K562 (cell line): Measurements from ENCODE around the gene SHANK1. TPM values are rescaled to one million over a fixed set of nuclear protein-coding genes. Genes with fewer than 3 reads are reported as not detected.

ENCODE experiments used
- BRCA1 ChIP-seq, 2 experiments: fragments of 450-650 bp in 1 of 2; sonication (generic) in 1 of 2; formaldehyde crosslinking in 1 of 2; IDR thresholded peaks; 2 replicates each; pipeline versions ENCODE4 v1.5.0 to v1.6.1; 2017 to 2020; ENCODE audit warnings: mild to moderate bottlenecking in 1 of 2, missing genetic modification reagents in 1 of 2
- ERF ChIP-seq: fragments of 450-650 bp; formaldehyde crosslinking; IDR thresholded peaks from 2 replicates; pipeline ENCODE4 v1.4.0; 2020; ENCODE audit warnings: mild to moderate bottlenecking, mixed read lengths
- FOXA1 ChIP-seq: fragments of 450-650 bp; IDR thresholded peaks from 2 replicates; pipeline ENCODE4 v1.6.1; 2016; ENCODE audit warnings: mild to moderate bottlenecking, borderline replicate concordance
- HMG20A ChIP-seq: fragments of 450-650 bp; formaldehyde crosslinking; conservative IDR thresholded peaks from 2 replicates; pipeline ENCODE4 v1.4.0; 2020; ENCODE audit warnings: mild to moderate bottlenecking, mixed read lengths
- JUN ChIP-seq, 2 experiments: sonication (generic) in 1 of 2; formaldehyde crosslinking in 1 of 2; IDR thresholded peaks; 2 replicates each; pipeline versions ENCODE4 v1.6.1 to v1.8.0; 2012 to 2022; ENCODE audit warnings: borderline replicate concordance in 2 of 2, mild to moderate bottlenecking in 2 of 2, improper control_type of control experiment in 1 of 2, low read depth in 1 of 2, low read length in 1 of 2, missing genetic modification reagents in 1 of 2
- KLF13 ChIP-seq: fragments of 450-650 bp; IDR thresholded peaks from 2 replicates; pipeline ENCODE4 v1.6.1; 2016; ENCODE audit warnings: missing genetic modification characterization, low read depth, mild to moderate bottlenecking, missing compliant biosample characterization, moderate library complexity, borderline replicate concordance
- MEF2A ChIP-seq: IDR thresholded peaks from 2 replicates; pipeline ENCODE4 v1.6.1; 2011; ENCODE audit warnings: low read depth, mild to moderate bottlenecking, low read length, moderate library complexity; ENCODE audit not compliant: control insufficient read depth
- MTA2 ChIP-seq: fragments of 450-650 bp; IDR thresholded peaks from 2 replicates; pipeline ENCODE4 v1.6.1; 2016; ENCODE audit warnings: low read depth
- NELFE ChIP-seq: IDR thresholded peaks from 2 replicates; pipeline ENCODE4 v1.6.1; 2011; ENCODE audit warnings: mild to moderate bottlenecking; ENCODE audit not compliant: insufficient read depth, insufficient read length
- POLR3G ChIP-seq: IDR thresholded peaks from 2 replicates; pipeline ENCODE4 v1.6.1; 2011; ENCODE audit not compliant: insufficient read length, insufficient replicate concordance; ENCODE audit errors: extremely low read depth
- RUNX1 ChIP-seq: sonication (generic); IDR thresholded peaks from 2 replicates; pipeline ENCODE4 v1.6.1; 2016; ENCODE audit warnings: antibody characterized with exemption, low read depth
- SAFB2 ChIP-seq: fragments of 200-400 bp; formaldehyde crosslinking; IDR thresholded peaks from 2 replicates; pipeline ENCODE4 v1.6.1; 2018; ENCODE audit warnings: borderline replicate concordance, low read length, low read depth, moderate library complexity; ENCODE audit not compliant: severe bottlenecking
- TEAD1 ChIP-seq, 2 experiments: fragments of 450-650 bp in 1 of 2; sonication (generic) in 1 of 2; formaldehyde crosslinking; IDR thresholded peaks; 2 replicates each; pipeline versions ENCODE4 v1.4.0 to v1.8.0; 2020 to 2022; ENCODE audit warnings: mild to moderate bottlenecking in 2 of 2, missing genetic modification reagents in 1 of 2
- TOE1 ChIP-seq, 2 experiments: fragments of 450-650 bp in 1 of 2; sonication (generic) in 1 of 2; formaldehyde crosslinking in 1 of 2; IDR thresholded peaks; 2 replicates each; pipeline versions ENCODE4 v1.7.1 to v1.8.0; 2016 to 2022; ENCODE audit warnings: borderline replicate concordance in 2 of 2, mild to moderate bottlenecking in 2 of 2, antibody characterized with exemption in 1 of 2, inconsistent platforms in 1 of 2, low read depth in 1 of 2, missing genetic modification reagents in 1 of 2, moderate library complexity in 1 of 2
- ZC3H4 ChIP-seq: sonication (generic); formaldehyde crosslinking; IDR thresholded peaks from 2 replicates; pipeline ENCODE4 v1.9.0; 2021; ENCODE audit warnings: missing genetic modification reagents, borderline replicate concordance
- ZNF347 ChIP-seq: fragments of 450-650 bp; formaldehyde crosslinking; IDR thresholded peaks from 2 replicates; pipeline ENCODE4 v1.4.0; 2020; ENCODE audit warnings: low read depth, mild to moderate bottlenecking, moderate library complexity
- ZNF57 ChIP-seq: fragments of 450-650 bp; formaldehyde crosslinking; IDR thresholded peaks from 2 replicates; pipeline ENCODE4 v1.4.0; 2020; ENCODE audit warnings: mild to moderate bottlenecking, moderate library complexity
- ZNF589 ChIP-seq: fragments of 200-800 bp; sonication (Bioruptor generic); IDR thresholded peaks from 2 replicates; pipeline ENCODE4 v1.6.1; 2016; ENCODE audit warnings: low read depth, missing genetic modification characterization, missing compliant biosample characterization
- polyA plus RNA-seq, 8 experiments: library from polyadenylated mRNA; depleted of rRNA in 4 of 8; stranded (reverse) in 5 of 8; unstranded in 3 of 8; fragments of >200 nt; fragmentation: Nextera tagmentation in 2 of 8; fragmentation: Illumina TruSeq in 1 of 8; extraction: Ambion mirVana in 2 of 8; extraction: Trizol in 1 of 8; gene quantifications; 2 replicates each; pipeline versions ENCODE4 v1.2.1 to v1.2.3, GENCODE V29; 2011 to 2014; ENCODE audit warnings: inconsistent platforms in 1 of 8, missing spikeins in 1 of 8
- total RNA-seq, 7 experiments: library from RNA; depleted of rRNA in 6 of 7; stranded (reverse); fragments of >200 nt in 6 of 7; fragmentation: Illumina TruSeq in 2 of 7; extraction: Trizol in 2 of 7; gene quantifications; 2 replicates each; pipeline versions ENCODE4 v1.2.1 to v1.2.3, GENCODE V29; 2011 to 2021; ENCODE audit warnings: low replicate concordance in 1 of 7
- TF ChIP-seq, protein P1 (sequence below): fragments of 250-450 bp; sonication (Bioruptor Pico); IDR thresholded peaks from 2 replicates; pipeline ENCODE4 v1.8.0; 2021; ENCODE audit warnings: borderline replicate concordance, mild to moderate bottlenecking, moderate library complexity; ENCODE audit not compliant: poor library complexity, severe bottlenecking
- TF ChIP-seq, protein P2 (sequence below): fragments of 450-650 bp; IDR thresholded peaks from one replicate; pipeline ENCODE4 v1.6.1; 2018; ENCODE audit warnings: mild to moderate bottlenecking, moderate library complexity; ENCODE audit not compliant: partially characterized antibody
- TF ChIP-seq, protein P3 (sequence below): fragments of 250-450 bp; sonication (Bioruptor Pico); IDR thresholded peaks from 2 replicates; pipeline ENCODE4 v1.8.0; 2022; ENCODE audit warnings: inconsistent platforms, mild to moderate bottlenecking, moderate library complexity, borderline replicate concordance

The SHANK1 gene
- total and polyA plus RNA-seq, 9 of the 15 experiments (the other 6 are each of a cell fraction or from before 2014, with no cell fraction given), result 0.33 to 1.3 (median 0.55) TPM; not detected in 2

DNA sequence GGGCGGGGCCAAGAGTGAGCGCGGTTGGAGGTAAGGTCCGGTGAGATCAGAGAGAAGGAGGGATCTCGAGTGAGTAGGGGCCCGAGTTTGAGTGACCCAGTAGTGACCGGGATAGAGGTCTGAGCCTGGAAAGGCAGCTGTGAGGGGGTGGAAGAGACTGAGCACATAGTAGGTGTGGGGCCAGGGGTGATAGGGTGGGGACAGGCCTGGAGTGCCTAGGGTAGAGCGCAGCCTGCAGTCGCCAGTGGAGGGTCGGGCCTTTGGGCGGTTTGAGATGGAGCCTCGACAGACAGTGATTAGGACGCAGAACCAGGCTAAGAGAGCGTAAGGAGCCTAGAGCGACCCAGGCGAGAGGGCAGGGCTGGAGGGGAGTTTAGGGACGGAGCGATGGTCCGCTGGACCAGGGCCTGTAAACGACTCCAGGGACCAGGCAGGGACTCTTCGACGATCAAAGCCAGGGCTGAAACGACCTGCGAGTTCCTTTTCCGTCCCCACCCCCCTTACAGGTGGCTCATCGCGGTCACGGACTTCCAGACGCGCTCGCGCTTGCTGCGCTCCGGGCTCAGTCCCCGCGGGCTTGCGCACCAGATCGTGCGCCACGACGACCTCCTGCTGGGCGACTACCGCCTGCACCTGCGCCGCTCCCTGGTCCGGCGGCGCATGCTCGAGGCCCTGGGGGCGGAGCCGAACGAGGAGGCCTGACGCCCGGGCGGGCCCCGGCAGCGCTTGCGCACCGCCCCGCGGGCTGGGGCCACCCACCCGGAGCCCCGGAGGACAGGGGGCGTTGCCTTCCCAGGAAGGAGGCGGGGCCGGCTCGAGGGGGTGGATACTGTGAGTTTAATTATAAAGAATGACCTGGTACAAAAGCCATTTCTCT, 60.9 kb downstream of the SHANK1 start (continued):
- TF ChIP-seq BRCA1 (IDR thresholded peaks at IDR 0.05), result no peak
- no peak for TF ChIP-seq BRCA1 (CRISPR knock-in tag; IDR thresholded peaks at IDR 0.05)
- TF ChIP-seq, protein P1, sequence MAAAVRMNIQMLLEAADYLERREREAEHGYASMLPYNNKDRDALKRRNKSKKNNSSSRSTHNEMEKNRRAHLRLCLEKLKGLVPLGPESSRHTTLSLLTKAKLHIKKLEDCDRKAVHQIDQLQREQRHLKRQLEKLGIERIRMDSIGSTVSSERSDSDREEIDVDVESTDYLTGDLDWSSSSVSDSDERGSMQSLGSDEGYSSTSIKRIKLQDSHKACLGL, result no peak
- TF ChIP-seq ZNF57 (CRISPR knock-in tag), result 0 out of 2 replicates have a peak, but pooled peaks have one; percentile 16
- TF ChIP-seq TEAD1 (CRISPR knock-in tag; IDR thresholded peaks at IDR 0.05), result peak; percentile 53 to 77; a peak in 2 of 4 replicates
- TF ChIP-seq ZNF589, result 0 out of 2 replicates have a peak, but pooled peaks have one; percentile 48
- peak; percentile 99; the same call in 1 of the 2 replicates for TF ChIP-seq ZC3H4
- TF ChIP-seq POLR3G, result no peak
- TF ChIP-seq ERF, result peak; percentile 91
- TF ChIP-seq KLF13, result 0 out of 2 replicates have a peak, but pooled peaks have one; percentile 45
- TF ChIP-seq MTA2, result no peak
- TF ChIP-seq FOXA1, result no peak
- TF ChIP-seq JUN (IDR thresholded peaks at IDR 0.05; ENCODE audit: borderline replicate concordance, low read depth, low read length), result no peak
- TF ChIP-seq JUN (CRISPR knock-in tag; IDR thresholded peaks at IDR 0.05; ENCODE audit: borderline replicate concordance), result 0 out of 2 replicates have a peak, but pooled peaks have one; percentile 20
- peak; percentile 38; the same call in 1 of the 2 replicates for TF ChIP-seq MEF2A
- TF ChIP-seq ZNF347 (CRISPR knock-in tag), result no peak
- TF ChIP-seq, protein P2, sequence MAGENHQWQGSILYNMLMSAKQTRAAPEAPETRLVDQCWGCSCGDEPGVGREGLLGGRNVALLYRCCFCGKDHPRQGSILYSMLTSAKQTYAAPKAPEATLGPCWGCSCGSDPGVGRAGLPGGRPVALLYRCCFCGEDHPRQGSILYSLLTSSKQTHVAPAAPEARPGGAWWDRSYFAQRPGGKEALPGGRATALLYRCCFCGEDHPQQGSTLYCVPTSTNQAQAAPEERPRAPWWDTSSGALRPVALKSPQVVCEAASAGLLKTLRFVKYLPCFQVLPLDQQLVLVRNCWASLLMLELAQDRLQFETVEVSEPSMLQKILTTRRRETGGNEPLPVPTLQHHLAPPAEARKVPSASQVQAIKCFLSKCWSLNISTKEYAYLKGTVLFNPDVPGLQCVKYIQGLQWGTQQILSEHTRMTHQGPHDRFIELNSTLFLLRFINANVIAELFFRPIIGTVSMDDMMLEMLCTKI, result no peak
- TF ChIP-seq RUNX1, result no peak
- TF ChIP-seq HMG20A, result no peak
- no peak for TF ChIP-seq SAFB2
- TF ChIP-seq, protein P3, sequence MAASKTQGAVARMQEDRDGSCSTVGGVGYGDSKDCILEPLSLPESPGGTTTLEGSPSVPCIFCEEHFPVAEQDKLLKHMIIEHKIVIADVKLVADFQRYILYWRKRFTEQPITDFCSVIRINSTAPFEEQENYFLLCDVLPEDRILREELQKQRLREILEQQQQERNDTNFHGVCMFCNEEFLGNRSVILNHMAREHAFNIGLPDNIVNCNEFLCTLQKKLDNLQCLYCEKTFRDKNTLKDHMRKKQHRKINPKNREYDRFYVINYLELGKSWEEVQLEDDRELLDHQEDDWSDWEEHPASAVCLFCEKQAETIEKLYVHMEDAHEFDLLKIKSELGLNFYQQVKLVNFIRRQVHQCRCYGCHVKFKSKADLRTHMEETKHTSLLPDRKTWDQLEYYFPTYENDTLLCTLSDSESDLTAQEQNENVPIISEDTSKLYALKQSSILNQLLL (CRISPR knock-in tag), result no peak
- TF ChIP-seq TOE1 (IDR thresholded peaks at IDR 0.05; ENCODE audit: borderline replicate concordance), result peak; percentile 74
- TF ChIP-seq TOE1 (CRISPR knock-in tag; IDR thresholded peaks at IDR 0.05; ENCODE audit: borderline replicate concordance, low read depth), result peak; percentile 78; the same call in 1 of the 2 replicates
- no peak for TF ChIP-seq NELFE
